Stimulated activated CD4-positive, alpha-beta T cell treated with anti-CD3 and anti-CD28 coated beads, Interleukin-1b, Interleukin-23, amount 100 ng/mL, for 4 hours (primary cell): ENCODE measurements around the gene ANKRD11.
A peak's percentile ranks its signal among the peaks of the same experiment; 100 is the strongest.
"Not testable (repeated sequence)": the region's sequence is repeated elsewhere in the genome, so short reads cannot be mapped to it uniquely, and the experiment has no call there.

ENCODE experiments used
- DNase-seq, 2 donors: peaks; one replicate each; pipeline ENCODE4 v3.0.0-alpha.2; 2020; ENCODE audit warnings: low read depth in 2 of 2

ANKRD11 gene

DNA sequence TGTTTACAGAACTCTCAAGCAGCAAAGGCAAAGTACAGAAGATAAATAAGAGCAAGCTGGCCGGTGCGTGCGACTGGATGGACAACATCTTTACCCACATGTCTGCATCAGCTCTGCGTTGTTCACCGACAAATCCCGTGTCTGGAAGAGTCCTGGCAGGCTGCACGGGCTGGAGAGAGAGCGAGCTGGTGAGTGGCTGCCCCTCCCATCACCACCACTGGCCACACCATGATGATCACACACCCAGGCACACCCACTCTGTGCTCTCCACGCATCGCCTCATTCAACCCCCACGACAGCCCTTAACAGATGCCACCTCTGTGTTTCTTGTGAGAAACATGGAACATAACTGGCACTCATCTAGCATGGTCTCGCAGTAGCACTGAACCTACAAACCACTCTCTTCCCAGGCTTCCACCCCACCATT lies 59.2 kb downstream of the ANKRD11 start:
- no peak for DNase-seq

DNA sequence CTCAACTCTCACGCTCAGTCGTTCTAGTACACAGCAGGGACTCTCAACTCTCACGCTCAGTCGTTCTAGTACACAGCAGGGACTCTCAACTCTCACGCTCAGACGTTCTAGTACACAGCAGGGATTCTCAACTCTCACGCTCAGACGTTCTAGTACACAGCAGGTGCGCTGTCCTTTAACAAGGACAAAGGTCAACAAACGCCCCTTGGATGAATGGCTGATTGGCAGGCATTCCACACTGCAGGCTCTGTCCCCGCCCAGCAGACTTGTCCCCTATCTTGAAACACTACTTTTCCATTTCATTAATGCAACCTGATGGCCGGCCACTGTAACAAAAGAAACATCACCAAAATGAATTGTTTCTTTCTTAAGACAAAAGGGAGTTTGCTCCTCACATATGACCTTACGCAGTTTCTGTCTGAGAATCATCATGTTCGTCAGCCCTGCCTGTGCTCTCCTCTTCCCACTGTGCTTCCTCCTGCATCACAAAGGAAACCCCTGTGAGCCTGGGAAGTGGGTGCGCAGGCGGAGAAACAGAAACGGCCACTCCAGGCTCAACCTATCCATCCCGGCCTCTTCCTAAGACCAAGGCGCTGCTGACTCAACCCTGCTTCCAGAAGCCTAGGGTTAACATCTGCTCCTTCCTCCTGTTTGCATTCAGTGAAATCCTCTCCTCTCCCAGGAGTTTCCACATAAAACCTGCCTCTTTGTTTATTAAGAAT lies 59.8 kb downstream of the ANKRD11 start:
- no peak for DNase-seq

DNA sequence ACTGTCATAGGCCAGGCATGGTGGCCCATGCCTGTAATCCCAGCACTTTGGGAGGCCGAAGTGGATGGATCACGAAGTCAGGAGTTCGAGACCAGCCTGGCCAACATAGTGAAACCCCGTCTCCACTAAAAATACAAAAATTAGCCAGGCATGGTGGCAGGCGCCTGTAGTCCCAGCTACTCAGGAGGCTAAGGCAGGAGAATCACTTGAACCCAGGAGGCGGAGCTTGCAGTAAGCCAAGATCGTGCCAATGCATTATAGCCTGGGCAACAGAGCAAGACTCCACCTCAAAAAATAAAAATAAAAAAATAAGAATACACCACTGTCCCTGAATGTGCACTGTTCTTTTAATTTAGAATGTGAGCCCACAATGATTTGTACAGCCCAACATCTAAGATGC lies 61.8 kb downstream of the ANKRD11 start:
- DNase-seq, result not testable (repeated sequence)

DNA sequence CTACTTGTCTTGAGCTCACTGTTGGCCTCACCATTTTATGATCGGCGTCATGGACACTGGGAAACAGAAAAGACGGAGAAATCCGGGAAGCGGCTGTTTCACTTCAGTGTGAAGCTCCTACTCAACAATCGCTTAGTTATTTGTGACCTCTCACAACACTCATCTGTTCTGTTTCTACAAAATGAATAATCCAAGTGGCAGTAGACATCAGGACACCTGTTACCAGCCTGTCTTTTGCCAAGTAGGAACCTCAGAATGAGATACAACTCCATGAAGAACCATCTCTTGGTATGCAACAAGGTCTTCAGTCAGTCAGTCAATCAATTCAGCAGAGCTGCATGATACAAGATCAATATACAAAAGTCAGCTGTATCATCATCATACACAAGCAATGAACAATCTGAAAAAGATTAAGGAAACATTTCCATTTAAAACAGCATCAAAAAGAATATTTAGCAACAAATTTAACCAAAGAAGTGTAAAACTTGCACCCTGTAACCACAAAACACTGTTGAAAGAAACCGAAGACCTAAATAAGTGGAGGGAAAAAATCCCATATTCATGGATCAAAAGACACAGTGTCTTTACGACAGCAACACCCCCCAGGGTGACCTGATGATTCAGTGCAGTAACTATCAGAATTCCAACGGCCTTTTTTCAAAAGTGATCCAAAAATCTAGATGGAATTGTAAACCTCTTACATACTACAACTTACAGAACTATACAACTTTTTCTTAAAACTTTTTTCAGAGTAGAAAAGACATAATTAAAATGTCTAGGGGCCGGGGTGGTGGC lies 63.4 kb downstream of the ANKRD11 start:
- DNase-seq, result no peak

GRCh38 chr16:89425523-89425922 lies 64.8 kb downstream of the ANKRD11 start:
- no peak for DNase-seq

DNA sequence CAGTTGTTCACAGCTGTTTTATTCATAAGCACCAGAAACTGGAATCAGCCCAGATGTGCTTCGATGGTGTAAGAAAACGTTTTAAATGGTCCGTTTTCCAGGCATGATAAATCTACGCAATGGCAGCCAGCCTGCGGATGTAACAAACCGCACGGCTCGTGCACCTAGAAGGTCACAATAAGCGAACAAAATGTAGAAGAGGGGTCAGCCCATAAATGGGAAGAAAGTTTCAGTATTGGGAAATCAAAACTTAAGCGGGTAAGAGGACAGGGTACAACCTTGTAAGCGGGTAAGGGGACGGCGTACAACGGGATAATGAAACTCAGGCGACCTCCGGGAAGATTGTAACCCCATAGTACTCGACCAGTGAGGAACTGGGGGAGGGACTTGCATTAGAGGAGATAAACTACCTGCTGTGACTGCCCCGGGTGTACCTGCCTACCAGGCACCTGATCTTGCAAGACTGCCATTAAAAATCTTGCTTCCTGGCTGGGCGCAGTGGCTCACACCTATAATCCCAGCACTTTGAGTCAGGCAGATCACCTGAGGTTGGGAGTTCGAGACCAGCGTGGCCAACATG lies 66.6 kb downstream of the ANKRD11 start:
- no peak for DNase-seq

DNA sequence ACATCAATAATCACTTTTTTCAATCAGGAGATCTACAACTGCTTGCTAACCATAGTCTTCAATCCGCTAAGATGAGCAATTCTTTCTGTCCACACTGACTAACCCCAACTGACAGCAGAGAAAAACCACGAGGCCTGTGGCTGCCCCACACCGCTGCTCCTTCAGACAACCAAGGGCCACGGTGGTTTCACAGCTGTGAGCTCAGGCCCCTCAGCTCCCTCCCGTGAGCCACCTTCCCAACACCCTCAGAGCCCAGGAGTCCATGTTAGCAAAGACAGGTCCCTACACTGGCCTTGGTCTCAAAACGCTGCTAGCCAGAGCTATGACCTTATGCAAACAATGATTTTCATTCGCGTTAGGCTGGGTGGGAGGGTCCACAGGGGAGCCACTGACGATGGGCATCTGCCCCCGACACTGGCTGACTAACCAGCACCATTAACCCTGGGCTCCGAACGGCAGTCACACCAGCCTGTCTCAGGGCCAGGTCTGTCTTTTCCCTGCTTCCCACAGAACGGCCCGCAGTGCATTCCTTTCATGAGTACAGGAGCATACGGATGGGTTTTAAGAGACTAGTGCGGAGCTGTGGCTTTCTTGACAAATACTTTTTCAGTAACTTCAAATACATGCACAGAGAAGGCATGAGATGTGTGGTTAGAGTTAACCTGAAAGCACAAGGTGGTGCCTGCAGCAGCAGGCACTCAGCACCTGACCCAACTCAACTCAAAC lies 67.3 kb downstream of the ANKRD11 start:
- DNase-seq, result no peak

DNA sequence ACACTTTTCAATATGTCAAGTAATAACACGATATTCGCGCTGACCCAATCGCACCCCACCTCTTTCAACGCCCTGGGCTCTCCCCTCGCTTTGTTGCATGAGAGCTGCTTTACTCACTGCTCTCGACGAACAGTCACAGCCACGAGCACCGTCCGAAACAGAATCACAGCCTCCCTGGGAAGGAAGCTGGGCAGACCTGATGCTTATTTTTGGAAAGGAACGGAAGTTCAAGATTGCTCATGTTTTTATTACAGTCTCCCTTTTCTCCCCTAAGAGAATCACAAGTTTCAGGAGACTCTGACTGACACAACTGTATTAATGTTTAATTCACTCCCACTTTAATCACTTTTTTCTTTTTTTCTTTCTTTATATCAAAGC lies 67.8 kb downstream of the ANKRD11 start:
- DNase-seq, result peak in 1 of 2 donors; percentile 28

DNA sequence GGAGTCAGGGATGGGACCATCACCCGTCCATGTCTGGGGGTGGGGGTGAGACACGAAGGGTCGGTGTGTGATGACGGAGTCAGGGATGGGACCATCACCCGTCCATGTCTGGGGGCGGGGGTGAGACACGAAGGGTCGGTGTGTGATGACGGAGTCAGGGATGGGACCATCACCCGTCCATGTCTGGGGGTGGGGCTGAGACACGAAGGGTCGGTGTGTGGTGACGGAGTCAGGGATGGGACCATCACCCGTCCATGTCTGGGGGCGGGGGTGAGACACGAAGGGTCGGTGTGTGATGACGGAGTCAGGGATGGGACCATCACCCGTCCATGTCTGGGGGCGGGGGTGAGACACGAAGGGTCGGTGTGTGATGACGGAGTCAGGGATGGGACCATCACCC lies 69.1 kb downstream of the ANKRD11 start:
- not testable (repeated sequence) for DNase-seq

DNA sequence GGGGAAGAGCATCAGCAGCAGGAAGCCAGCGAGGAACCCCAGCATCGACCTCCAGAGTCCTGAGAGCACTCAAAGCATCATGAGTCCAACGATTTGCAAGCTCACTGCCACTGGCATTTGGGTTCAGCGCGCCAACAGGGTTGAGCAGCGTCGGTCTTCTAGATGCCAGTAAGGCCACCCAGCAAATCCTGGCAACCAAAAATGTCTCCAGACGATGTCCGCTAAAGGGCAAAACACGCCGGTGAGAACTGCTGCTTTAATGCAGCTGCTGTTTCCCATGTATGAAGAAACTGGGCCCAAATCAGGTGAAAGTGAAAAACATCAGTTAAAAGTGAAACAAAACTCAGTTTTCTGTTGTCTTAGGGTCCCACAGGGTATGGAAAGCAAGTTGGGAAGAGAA lies 70.2 kb downstream of the ANKRD11 start:
- no peak for DNase-seq

DNA sequence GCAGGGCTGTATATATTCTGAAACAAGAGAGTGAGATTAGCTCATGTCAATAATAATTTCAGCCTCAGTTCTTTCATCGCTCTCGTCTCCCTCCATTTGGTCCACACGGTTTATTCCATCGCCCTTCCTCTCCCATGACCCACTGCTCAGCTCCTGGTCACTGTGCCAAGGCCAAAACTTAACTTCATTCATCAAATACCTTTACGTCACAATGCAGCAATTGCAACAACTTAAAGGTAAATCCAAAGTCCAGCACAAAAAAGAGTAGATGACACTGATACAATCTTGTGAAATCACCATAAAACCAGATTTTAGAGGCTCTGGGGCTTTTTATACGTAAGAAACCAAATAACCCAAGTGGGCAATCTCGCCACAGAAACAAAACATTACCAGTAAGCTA lies 72.0 kb downstream of the ANKRD11 start:
- no peak for DNase-seq

DNA sequence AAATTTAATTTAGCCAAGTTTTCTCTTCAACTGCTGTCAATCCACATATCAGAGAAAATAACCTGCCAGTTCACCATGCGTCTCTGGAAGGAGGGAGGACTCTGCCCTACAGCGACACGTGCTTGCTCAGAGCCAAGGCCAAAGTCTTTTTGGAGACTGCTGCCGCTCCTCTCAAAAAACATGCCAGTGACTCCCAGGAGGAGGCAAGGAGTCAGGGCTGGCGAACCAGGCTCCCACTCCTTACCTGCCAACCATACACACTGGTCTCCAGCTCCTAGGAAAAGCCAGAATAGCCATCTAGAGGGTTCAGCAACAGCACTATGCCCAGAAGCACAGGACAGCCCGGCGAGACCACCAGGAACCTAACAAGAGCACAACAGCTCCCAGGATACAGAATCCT lies 73.0 kb downstream of the ANKRD11 start:
- no peak for DNase-seq

- no peak for DNase-seq
Observed at GRCh38 chr16:89413811-89414585, 76.4 kb downstream of the ANKRD11 start.

- DNase-seq, result no peak
Observed at GRCh38 chr16:89412811-89413210, 77.5 kb downstream of the ANKRD11 start.

DNA sequence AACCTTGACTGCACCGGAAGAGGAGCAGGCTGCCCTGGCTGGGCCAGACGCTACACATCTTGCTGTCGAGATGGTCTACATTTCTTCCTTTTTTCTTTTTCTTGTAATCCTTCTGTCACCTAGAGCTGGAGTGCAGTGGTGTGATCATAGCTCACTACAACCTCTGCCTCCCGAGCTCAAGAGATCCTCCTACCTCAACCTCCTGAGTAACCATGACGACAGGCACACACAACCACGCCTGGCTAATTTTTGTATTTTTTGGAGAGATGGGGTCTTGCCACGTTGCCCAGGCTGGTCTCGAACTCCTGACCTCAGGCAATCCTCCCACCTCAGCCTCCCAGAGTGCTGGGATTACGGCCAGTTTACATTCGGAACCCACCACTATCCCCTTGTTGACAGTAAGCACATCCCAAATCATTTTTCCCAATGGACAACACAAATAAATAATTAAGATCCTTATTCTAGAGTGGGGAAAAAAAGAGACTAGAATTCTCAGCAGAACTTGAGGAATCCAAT lies 79.0 kb downstream of the ANKRD11 start:
- DNase-seq, result no peak

DNA sequence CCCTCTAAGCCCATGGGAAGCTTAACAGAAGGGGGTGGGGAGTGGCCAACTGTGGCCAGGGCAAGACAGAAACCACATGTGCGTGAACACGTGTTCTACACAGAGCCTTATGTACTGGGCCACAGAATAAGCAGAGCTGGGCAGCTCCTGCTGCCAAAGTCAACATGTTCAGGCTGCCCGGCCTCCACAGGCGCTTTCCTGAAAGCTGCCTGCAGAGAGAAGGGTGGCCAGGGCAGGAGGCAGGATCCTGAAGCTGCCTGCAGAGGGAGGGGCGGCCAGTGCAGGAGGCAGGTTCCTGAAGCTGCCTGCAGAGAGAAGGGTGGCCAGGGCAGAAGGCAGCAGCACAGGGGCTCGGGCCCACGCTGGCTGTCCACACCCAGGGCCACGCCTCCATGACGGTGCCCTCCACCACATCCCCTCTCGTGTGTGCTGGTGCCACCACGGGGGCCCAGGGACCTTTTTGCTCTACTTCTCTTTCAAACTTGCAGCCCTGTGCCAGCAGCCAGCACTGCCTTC lies 79.5 kb downstream of the ANKRD11 start:
- no peak for DNase-seq

DNA sequence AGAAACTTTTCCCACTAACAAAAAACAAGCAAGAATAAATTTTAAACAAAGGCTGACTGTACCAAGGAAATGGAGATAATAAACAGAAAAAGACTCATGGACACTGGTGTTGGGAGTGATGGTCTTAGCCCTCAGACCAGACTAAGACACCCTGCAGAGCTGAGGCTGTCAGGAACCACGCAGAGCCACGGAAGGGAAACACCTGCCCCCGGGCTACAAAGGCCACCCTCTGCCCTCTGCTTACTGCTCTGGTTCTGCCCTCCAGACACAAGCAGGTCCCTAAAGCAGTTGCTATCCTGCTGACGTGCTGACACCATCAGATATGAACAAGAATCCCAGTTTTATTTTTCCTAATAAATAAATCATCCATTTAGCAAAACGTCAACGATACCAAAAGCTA lies 80.0 kb downstream of the ANKRD11 start:
- no peak for DNase-seq

- DNase-seq, result peak in 1 of 2 donors; percentile 30
Observed at GRCh38 chr16:89409161-89409711, 81.1 kb downstream of the ANKRD11 start.

DNA sequence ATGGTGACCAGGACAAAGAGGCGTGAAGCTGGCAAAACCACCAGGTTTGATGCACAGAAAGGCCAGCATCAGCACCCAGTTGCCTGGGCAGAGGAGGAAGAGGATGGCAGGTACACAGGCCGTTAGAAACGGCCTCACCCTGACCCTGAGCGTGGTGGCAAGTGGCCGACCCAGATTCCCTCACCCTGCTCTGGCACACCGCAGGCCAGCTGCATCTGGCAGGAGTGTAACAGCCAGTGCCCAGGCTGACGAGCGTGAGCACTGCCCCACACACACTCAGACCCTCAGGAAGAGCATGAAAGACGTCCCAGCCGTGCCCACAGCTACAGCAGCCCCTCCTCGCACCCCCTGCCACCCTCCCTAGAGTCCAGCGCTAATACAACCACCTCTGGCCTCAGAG lies 82.0 kb downstream of the ANKRD11 start:
- no peak for DNase-seq

- no peak for DNase-seq
Observed at GRCh38 chr16:89407925-89408300, 82.4 kb downstream of the ANKRD11 start.
